ENCODE results near the gene EXOC4. TPM values are rescaled to one million over a fixed set of nuclear protein-coding genes. Genes with fewer than 3 reads are reported as not detected.

EXOC4 gene
- total and polyA plus RNA-seq, 2 donors (not counting 3 experiments of a cell fraction or from before 2014, with no cell fraction given): 20.3 to 73.1 TPM

- ChIA-PET CTCF (interaction anchor here (2.4 kb wide), 1 partner anchor 161 kb away, joined by 9 read pairs; no protein-coding TSS in a partner anchor), POLR2A (no interaction called here)
- H3K27me3 ChIP-seq (ENCODE audit: control insufficient read depth in 2 of 2, insufficient read depth in 2 of 2, low read length in 2 of 2): no peaks in the 10 kb centered on the region
- H3K4me3 ChIP-seq (replicated peaks in 1 of 3; ENCODE audit: insufficient read depth in 1 of 3, low read depth in 1 of 3, low read length in 3 of 3): no peak overlapping the region
- no peaks in the 10 kb centered on the region for H3K79me2 ChIP-seq (ENCODE audit: control insufficient read depth, insufficient read depth, low read length)
- no peak for TF ChIP-seq CTCF (IDR thresholded peaks at IDR 0.05; ENCODE audit: extremely low read depth in 1 of 2, insufficient read depth in 1 of 2, low read depth in 1 of 2, low read length in 2 of 2)
- TF ChIP-seq MYC (IDR thresholded peaks at IDR 0.05; ENCODE audit: low read depth, low read length): no peak
- no peak for TF ChIP-seq EZH2 (IDR thresholded peaks at IDR 0.05; ENCODE audit: borderline replicate concordance, low read depth, low read length, severe bottlenecking)
- TF ChIP-seq GATA2 (IDR thresholded peaks at IDR 0.05; ENCODE audit: insufficient read depth, insufficient read length, low read depth, low read length): no peak
- no peak for TF ChIP-seq POLR2A (IDR thresholded peaks at IDR 0.05; ENCODE audit: low read depth, low read length)
- TF ChIP-seq MAX (IDR thresholded peaks at IDR 0.05; ENCODE audit: insufficient read depth, insufficient read length): no peak
- TF ChIP-seq JUN (IDR thresholded peaks at IDR 0.05; ENCODE audit: borderline replicate concordance, insufficient read depth, insufficient read length, low read depth): no peak
- DNase-seq (ENCODE audit: low read depth, low spot score): no peak
- no peak for FAIRE-seq
- dilution Hi-C loops (cut with MboI; ENCODE audit: extremely low pct_ligation_motif_present, low sequenced_read_pairs): no loop called here
- H3K9me1 ChIP-seq (replicated peaks; ENCODE audit: control insufficient read depth, extremely low read depth, insufficient read depth, low read length): no peaks in the 10 kb centered on the region
- H3K4me1 ChIP-seq (ENCODE audit: control insufficient read depth, extremely low read depth, insufficient read depth, low read length): peaks cover 3% of the 10 kb centered on the region
- no peak overlapping the region for H3K4me2 ChIP-seq (ENCODE audit: insufficient read depth, low read length)
- no TSS peak for BruUV-seq (replicated peaks)
- H4K20me1 ChIP-seq (replicated peaks; ENCODE audit: control insufficient read depth, extremely low read depth, insufficient read depth, low read length): no peaks in the 10 kb centered on the region
- no peaks in the 10 kb centered on the region for H3K9me3 ChIP-seq (replicated peaks; ENCODE audit: control insufficient read depth, insufficient read depth, low read length)
- H3K9ac ChIP-seq (replicated peaks; ENCODE audit: extremely low read depth, insufficient read depth, low read length): no peak overlapping the region
- intact Hi-C loops (cut with micrococcal nuclease): no loop called here
- no peak overlapping the region for H3K27ac ChIP-seq (ENCODE audit: insufficient read depth, low read depth, low read length)
- peaks cover 0 to 2% of the 10 kb centered on the region in 2 experiments for H3K36me3 ChIP-seq (ENCODE audit: control insufficient read depth in 2 of 2, extremely low read depth in 1 of 2, insufficient read depth in 2 of 2, low read length in 2 of 2)
- H2AFZ ChIP-seq (ENCODE audit: low read depth, low read length): no peak overlapping the region
Observed at GRCh38 chr7:133273227-133273626, 20.3 kb downstream of the EXOC4 start.
